ENCODE data around the gene NAA35. TPM values are rescaled to one million over a fixed set of nuclear protein-coding genes. Genes with fewer than 3 reads are reported as not detected.

NAA35 gene
- total RNA-seq, 4 donors from 2014 or later: 16.8 to 50.3 (median 24.8) TPM

- H3K4me1 ChIP-seq: no peaks in the 10 kb centered on the region
- H3K4me3 ChIP-seq: no peak overlapping the region
- no peak for DNase-seq
- H3K9me3 ChIP-seq: no peaks in the 10 kb centered on the region
- TF ChIP-seq POLR2A (IDR thresholded peaks at IDR 0.05) (no peak), CTCF (IDR thresholded peaks at IDR 0.05) (no peak)
- no peaks in the 10 kb centered on the region for H3K27me3 ChIP-seq
- no peaks in the 10 kb centered on the region for H3K36me3 ChIP-seq
- no peak overlapping the region for H3K27ac ChIP-seq
Measured at GRCh38 chr9:85899388-85899787, 41.6 kb upstream of the NAA35 start.

GRCh38 chr9:85900504-85901201, 40.3 kb upstream of the NAA35 start:
- no peak for DNase-seq
- Histone ChIP-seq H3K4me1 (no peaks in the 10 kb centered on the region), H3K27ac (no peak overlapping the region), H3K9me3 (no peaks in the 10 kb centered on the region), H3K4me3 (no peak overlapping the region), H3K27me3 (no peaks in the 10 kb centered on the region), H3K36me3 (no peaks in the 10 kb centered on the region)
- TF ChIP-seq CTCF (IDR thresholded peaks at IDR 0.05): peak in 4 of 6 experiments; percentile 19 to 32 (median 24)
- no peak for TF ChIP-seq POLR2A (IDR thresholded peaks at IDR 0.05)

GRCh38 chr9:85904975-85905374, 36.0 kb upstream of the NAA35 start:
- DNase-seq: no peak
- no peak for TF ChIP-seq CTCF (IDR thresholded peaks at IDR 0.05)
- no peak for TF ChIP-seq POLR2A (IDR thresholded peaks at IDR 0.05)
- H3K27ac ChIP-seq: no peak overlapping the region
- no peaks in the 10 kb centered on the region for H3K9me3 ChIP-seq
- H3K36me3 ChIP-seq: no peaks in the 10 kb centered on the region
- H3K27me3 ChIP-seq: no peaks in the 10 kb centered on the region
- no peak overlapping the region for H3K4me3 ChIP-seq
- no peaks in the 10 kb centered on the region for H3K4me1 ChIP-seq

GRCh38 chr9:85905957-85906356, 35.0 kb upstream of the NAA35 start:
- Histone ChIP-seq H3K27me3 (no peaks in the 10 kb centered on the region), H3K9me3 (no peaks in the 10 kb centered on the region), H3K27ac (no peak overlapping the region), H3K4me3 (no peak overlapping the region), H3K4me1 (no peaks in the 10 kb centered on the region), H3K36me3 (no peaks in the 10 kb centered on the region)
- TF ChIP-seq CTCF (IDR thresholded peaks at IDR 0.05) (no peak), POLR2A (IDR thresholded peaks at IDR 0.05) (no peak)
- no peak for DNase-seq

GRCh38 chr9:85909390-85909789, 31.6 kb upstream of the NAA35 start:
- Histone ChIP-seq H3K9me3 (no peaks in the 10 kb centered on the region), H3K27me3 (no peaks in the 10 kb centered on the region), H3K27ac (no peak overlapping the region), H3K4me3 (no peak overlapping the region), H3K4me1 (no peaks in the 10 kb centered on the region), H3K36me3 (no peaks in the 10 kb centered on the region)
- TF ChIP-seq CTCF (IDR thresholded peaks at IDR 0.05) (no peak), POLR2A (IDR thresholded peaks at IDR 0.05) (no peak)
- DNase-seq: no peak

All from Peyer's patch (tissue), 4 donors.